Transverse colon (tissue), 3 donors: ENCODE results near the gene HOXA10.

Experiments
- EP300 ChIP-seq: sonication (generic); formaldehyde crosslinking; IDR thresholded peaks from one replicate; pipeline ENCODE4 v1.6.1; 2017; ENCODE audit warnings: antibody characterized with exemption, low read depth
- POLR2A ChIP-seq: fragments of 450-650 bp; IDR thresholded peaks from one replicate; pipeline ENCODE4 v1.6.1; 2016; ENCODE audit warnings: antibody characterized with exemption, mild to moderate bottlenecking, moderate library complexity
- TF ChIP-seq, protein P1 (sequence below), 5 experiments: fragments of 200-600 bp in 3 of 5; fragments of 450-650 bp in 2 of 5; sonication (generic) in 3 of 5; IDR thresholded peaks; 1 replicate in 2 of 5; 2 replicates in 3 of 5; pipeline ENCODE4 v1.5.1; 2016 to 2017; ENCODE audit warnings: antibody characterized with exemption in 5 of 5, inconsistent platforms in 3 of 5, mild to moderate bottlenecking in 2 of 5, moderate library complexity in 1 of 5

DNA sequence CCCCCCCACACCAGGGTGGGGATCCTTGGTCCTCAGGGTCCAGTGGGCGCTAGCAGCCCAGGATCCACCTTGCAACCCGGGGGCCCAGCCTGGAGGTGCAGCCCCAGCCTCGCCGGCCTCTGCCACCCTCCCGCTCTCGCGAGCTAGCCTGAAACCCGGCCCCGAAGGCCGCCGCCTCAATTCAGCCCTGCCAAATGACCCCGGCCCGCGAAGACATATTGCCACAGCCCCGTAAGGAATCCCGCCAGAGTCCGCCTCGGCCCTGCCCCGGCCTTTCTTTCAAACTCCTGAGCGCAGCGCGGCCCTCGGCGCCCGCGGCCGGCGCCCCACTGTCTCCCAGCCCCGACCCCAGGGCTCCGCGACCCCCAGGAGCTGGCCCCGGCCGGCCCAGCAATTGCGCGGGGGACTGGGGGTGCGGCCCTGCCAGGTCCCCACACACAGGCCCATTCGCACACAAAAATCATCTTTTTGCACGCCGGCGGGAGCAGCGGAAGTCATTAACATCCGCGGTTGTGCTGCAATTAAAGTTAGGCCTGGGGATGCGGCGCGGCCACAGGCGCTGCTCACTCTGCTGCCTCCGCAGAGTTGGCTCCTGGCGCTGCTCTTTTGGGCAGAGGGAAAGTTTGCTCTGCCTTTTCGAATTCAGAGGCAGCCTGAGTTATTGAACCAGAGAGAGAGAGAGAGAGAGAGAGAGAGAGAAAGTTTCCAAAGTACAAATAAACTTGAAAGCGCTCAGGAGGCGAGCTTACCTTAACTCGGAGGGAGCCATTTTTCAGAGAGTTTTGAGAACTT lies 34.6 kb downstream of the HOXA10 start:
- TF ChIP-seq POLR2A (no peak), EP300 (no peak)
- TF ChIP-seq, protein P1, sequence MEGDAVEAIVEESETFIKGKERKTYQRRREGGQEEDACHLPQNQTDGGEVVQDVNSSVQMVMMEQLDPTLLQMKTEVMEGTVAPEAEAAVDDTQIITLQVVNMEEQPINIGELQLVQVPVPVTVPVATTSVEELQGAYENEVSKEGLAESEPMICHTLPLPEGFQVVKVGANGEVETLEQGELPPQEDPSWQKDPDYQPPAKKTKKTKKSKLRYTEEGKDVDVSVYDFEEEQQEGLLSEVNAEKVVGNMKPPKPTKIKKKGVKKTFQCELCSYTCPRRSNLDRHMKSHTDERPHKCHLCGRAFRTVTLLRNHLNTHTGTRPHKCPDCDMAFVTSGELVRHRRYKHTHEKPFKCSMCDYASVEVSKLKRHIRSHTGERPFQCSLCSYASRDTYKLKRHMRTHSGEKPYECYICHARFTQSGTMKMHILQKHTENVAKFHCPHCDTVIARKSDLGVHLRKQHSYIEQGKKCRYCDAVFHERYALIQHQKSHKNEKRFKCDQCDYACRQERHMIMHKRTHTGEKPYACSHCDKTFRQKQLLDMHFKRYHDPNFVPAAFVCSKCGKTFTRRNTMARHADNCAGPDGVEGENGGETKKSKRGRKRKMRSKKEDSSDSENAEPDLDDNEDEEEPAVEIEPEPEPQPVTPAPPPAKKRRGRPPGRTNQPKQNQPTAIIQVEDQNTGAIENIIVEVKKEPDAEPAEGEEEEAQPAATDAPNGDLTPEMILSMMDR (IDR thresholded peaks at IDR 0.05) = no peak
